Mesendoderm (in vitro differentiated cells): Measurements from ENCODE around the gene MGP.
A peak's percentile ranks its signal among the peaks of the same experiment; 100 is the strongest.

Experiments
- DNase-seq: peaks from one replicate; pipeline ENCODE4 v3.0.0; 2013
- H2AK5ac ChIP-seq: 2 replicates; pipeline ENCODE4 v1.6.1; 2013; ENCODE audit warnings: low read length, inconsistent platforms
- H2BK120ac ChIP-seq: 2 replicates; pipeline ENCODE4 v1.6.1; 2013; ENCODE audit warnings: low read depth, mild to moderate bottlenecking, low read length, moderate library complexity, mixed read lengths
- H2BK15ac ChIP-seq: replicated peaks from 2 replicates; pipeline ENCODE4 v1.6.1; 2013; ENCODE audit warnings: low read depth, mild to moderate bottlenecking, moderate library complexity
- H2BK5ac ChIP-seq: 2 replicates; pipeline ENCODE4 v1.6.1; 2013; ENCODE audit warnings: low read length, inconsistent platforms
- H3K18ac ChIP-seq: 2 replicates; pipeline ENCODE4 v1.6.1; 2013; ENCODE audit warnings: mild to moderate bottlenecking, low read length, mixed read lengths
- H3K23ac ChIP-seq: one replicate; pipeline ENCODE4 v1.6.1; 2013; ENCODE audit warnings: low read length
- H3K27ac ChIP-seq: 2 replicates; pipeline ENCODE4 v1.5.1; 2013; ENCODE audit warnings: low read depth, mild to moderate bottlenecking, inconsistent platforms, low read length, moderate library complexity
- H3K27me3 ChIP-seq: 2 replicates; pipeline ENCODE4 v1.6.1; 2013; ENCODE audit warnings: low read length, control low read depth, mild to moderate bottlenecking, inconsistent platforms; ENCODE audit not compliant: insufficient read depth, poor library complexity
- H3K36me3 ChIP-seq: 2 replicates; pipeline ENCODE4 v1.6.1; 2013; ENCODE audit warnings: low read length, inconsistent platforms; ENCODE audit not compliant: control insufficient read depth, insufficient read depth
- H3K4ac ChIP-seq: one replicate; pipeline ENCODE4 v1.6.1; 2013; ENCODE audit warnings: low read depth, mild to moderate bottlenecking, low read length, moderate library complexity
- H3K4me1 ChIP-seq: 2 replicates; pipeline ENCODE4 v1.6.1; 2013; ENCODE audit warnings: low read depth, low read length, inconsistent platforms; ENCODE audit not compliant: control insufficient read depth
- H3K4me2 ChIP-seq: 2 replicates; pipeline ENCODE4 v1.6.1; 2013; ENCODE audit warnings: low read length
- H3K4me3 ChIP-seq: 2 replicates; pipeline ENCODE4 v1.5.1; 2013; ENCODE audit warnings: mild to moderate bottlenecking, low read length
- H3K56ac ChIP-seq: one replicate; pipeline ENCODE4 v1.6.1; 2013; ENCODE audit warnings: low read length
- H3K79me1 ChIP-seq: 2 replicates; pipeline ENCODE4 v1.6.1; 2013; ENCODE audit warnings: low read length, inconsistent platforms
- H3K79me2 ChIP-seq: 2 replicates; pipeline ENCODE4 v1.6.1; 2013; ENCODE audit warnings: mild to moderate bottlenecking, low read length; ENCODE audit not compliant: control insufficient read depth, insufficient read depth
- H3K9ac ChIP-seq: 2 replicates; pipeline ENCODE4 v1.6.1; 2013; ENCODE audit warnings: low read length, inconsistent platforms
- H4K5ac ChIP-seq: one replicate; pipeline ENCODE4 v1.6.1; 2013; ENCODE audit warnings: low read length
- H4K8ac ChIP-seq: one replicate; pipeline ENCODE4 v1.6.1; 2013; ENCODE audit warnings: low read depth, mild to moderate bottlenecking, control low read depth, low read length, moderate library complexity
- WGBS: extraction: QIAGEN DNeasy Blood & Tissue Kit; methylation state at CpG from one replicate; pipeline ENCODE4 v1.1.7; 2013; ENCODE audit warnings: low lambda C conversion rate, missing lambda C conversion rate; ENCODE audit not compliant: insufficient coverage; ENCODE audit errors: extremely low coverage; 5-methylcytosine and 5-hydroxymethylcytosine counted together

Gene MGP

GRCh38 chr12:14844401-14844800, 41.3 kb downstream of the MGP start:
- Histone ChIP-seq H3K79me1 (no peaks in the 10 kb centered on the region), H3K27me3 (no peaks in the 10 kb centered on the region), H3K4ac (no peak overlapping the region), H3K79me2 (no peaks in the 10 kb centered on the region), H3K18ac (no peak overlapping the region), H2BK5ac (no peak overlapping the region), H3K4me3 (no peak overlapping the region), H2AK5ac (no peak overlapping the region), H4K5ac (no peak overlapping the region), H2BK120ac (no peak overlapping the region), H3K4me2 (no peak overlapping the region), H3K4me1 (no peaks in the 10 kb centered on the region), H2BK15ac (no peak overlapping the region), H4K8ac (no peak overlapping the region), H3K9ac (no peak overlapping the region), H3K36me3 (no peaks in the 10 kb centered on the region), H3K23ac (no peak overlapping the region), H3K27ac (no peak overlapping the region), H3K56ac (no peak overlapping the region)
- no peak for DNase-seq

- Histone ChIP-seq H3K4me2 (no peak within 1 kb of the TSS), H4K8ac (no peak within 1 kb of the TSS), H2BK120ac (no peak within 1 kb of the TSS), H3K27ac (no peak within 1 kb of the TSS), H3K23ac (no peak within 1 kb of the TSS), H2BK15ac (no peak within 1 kb of the TSS), H4K5ac (no peak within 1 kb of the TSS), H3K36me3 (no peaks in the 10 kb centered on the region), H3K27me3 (no peaks in the 10 kb centered on the region), H3K4ac (no peak within 1 kb of the TSS), H2BK5ac (no peak within 1 kb of the TSS), H2AK5ac (no peak within 1 kb of the TSS), H3K56ac (no peak within 1 kb of the TSS), H3K18ac (no peak within 1 kb of the TSS), H3K9ac (no peak within 1 kb of the TSS), H3K4me1 (no peaks in the 10 kb centered on the region), H3K79me1 (no peaks in the 10 kb centered on the region), H3K79me2 (no peaks in the 10 kb centered on the region), H3K4me3 (no peak within 1 kb of the TSS)
- peak; percentile 38 for DNase-seq
- WGBS = no CpG with 5 or more reads among the region's 10 CpGs
These were observed 42.2 kb downstream of the MGP start, which contains the start of gene ART4 for GRCh38 chr12:14843425-14843887. TSS of gene ART4 (minus strand) at chr12:14843526. CDS start at chr12:14843113, 413 bp downstream.

GRCh38 chr12:14842315-14842714, 43.3 kb downstream of the MGP start:
- Histone ChIP-seq H3K79me1 (no peaks in the 10 kb centered on the region), H2BK5ac (no peak overlapping the region), H4K8ac (no peak overlapping the region), H3K56ac (no peak overlapping the region), H2BK15ac (no peak overlapping the region), H4K5ac (no peak overlapping the region), H3K36me3 (no peaks in the 10 kb centered on the region), H3K4me1 (no peaks in the 10 kb centered on the region), H3K27ac (no peak overlapping the region), H3K18ac (no peak overlapping the region), H3K4me3 (no peak overlapping the region), H3K4ac (no peak overlapping the region), H3K79me2 (no peaks in the 10 kb centered on the region), H3K27me3 (no peaks in the 10 kb centered on the region), H3K23ac (no peak overlapping the region), H2AK5ac (no peak overlapping the region), H3K4me2 (no peak overlapping the region), H2BK120ac (no peak overlapping the region), H3K9ac (no peak overlapping the region)
- WGBS = no CpG with 5 or more reads among the region's 3 CpGs
- DNase-seq = no peak

GRCh38 chr12:14841761-14842160, 43.9 kb downstream of the MGP start:
- Histone ChIP-seq H3K56ac (no peak overlapping the region), H3K18ac (no peak overlapping the region), H3K4me3 (no peak overlapping the region), H2BK120ac (no peak overlapping the region), H4K5ac (no peak overlapping the region), H3K27me3 (no peaks in the 10 kb centered on the region), H3K23ac (no peak overlapping the region), H2BK5ac (no peak overlapping the region), H3K36me3 (no peaks in the 10 kb centered on the region), H3K4ac (no peak overlapping the region), H2AK5ac (no peak overlapping the region), H3K79me1 (no peaks in the 10 kb centered on the region), H3K4me1 (no peaks in the 10 kb centered on the region), H4K8ac (no peak overlapping the region), H3K9ac (no peak overlapping the region), H3K4me2 (no peak overlapping the region), H3K79me2 (no peaks in the 10 kb centered on the region), H3K27ac (no peak overlapping the region), H2BK15ac (no peak overlapping the region)
- no CpG with 5 or more reads among the region's 3 CpGs for WGBS
- DNase-seq = peak; percentile 64

GRCh38 chr12:14840616-14841015, 45.0 kb downstream of the MGP start:
- no peaks in the 10 kb centered on the region for H3K36me3 ChIP-seq
- H2BK120ac ChIP-seq = no peak overlapping the region
- no CpG with 5 or more reads among the region's 4 CpGs for WGBS
- H3K23ac ChIP-seq = no peak overlapping the region
- no peak overlapping the region for H3K27ac ChIP-seq
- no peak overlapping the region for H3K4me2 ChIP-seq
- H3K9ac ChIP-seq = no peak overlapping the region
- no peak overlapping the region for H3K18ac ChIP-seq
- no peak overlapping the region for H2BK5ac ChIP-seq
- no peaks in the 10 kb centered on the region for H3K27me3 ChIP-seq
- no peak overlapping the region for H2AK5ac ChIP-seq
- no peak overlapping the region for H4K8ac ChIP-seq
- no peak overlapping the region for H2BK15ac ChIP-seq
- no peak overlapping the region for H3K56ac ChIP-seq
- no peak for DNase-seq
- H3K79me1 ChIP-seq = no peaks in the 10 kb centered on the region
- no peak overlapping the region for H4K5ac ChIP-seq
- no peaks in the 10 kb centered on the region for H3K4me1 ChIP-seq
- no peak overlapping the region for H3K4ac ChIP-seq
- H3K4me3 ChIP-seq = no peak overlapping the region
- H3K79me2 ChIP-seq = no peaks in the 10 kb centered on the region

- H3K36me3 ChIP-seq = no peaks in the 10 kb centered on the region
- H3K56ac ChIP-seq = no peak overlapping the region
- no peak overlapping the region for H4K5ac ChIP-seq
- H2AK5ac ChIP-seq = no peak overlapping the region
- H4K8ac ChIP-seq = no peak overlapping the region
- H3K9ac ChIP-seq = no peak overlapping the region
- H3K18ac ChIP-seq = no peak overlapping the region
- no peak overlapping the region for H3K27ac ChIP-seq
- no peak overlapping the region for H3K4me3 ChIP-seq
- no CpG with 5 or more reads among the region's 1 CpG for WGBS
- no peaks in the 10 kb centered on the region for H3K4me1 ChIP-seq
- H2BK5ac ChIP-seq = no peak overlapping the region
- no peaks in the 10 kb centered on the region for H3K79me2 ChIP-seq
- H2BK120ac ChIP-seq = no peak overlapping the region
- no peak for DNase-seq
- H3K4me2 ChIP-seq = no peak overlapping the region
- H3K79me1 ChIP-seq = no peaks in the 10 kb centered on the region
- H3K23ac ChIP-seq = no peak overlapping the region
- H3K4ac ChIP-seq = no peak overlapping the region
- H2BK15ac ChIP-seq = no peak overlapping the region
- H3K27me3 ChIP-seq = no peaks in the 10 kb centered on the region
These were observed 46.4 kb downstream of the MGP start for GRCh38 chr12:14839262-14839661.
